ENCODE measurements around the gene SNTB2.
A peak's percentile ranks its signal among the peaks of the same experiment; 100 is the strongest.

SNTB2 gene

GRCh38 chr16:69267633-69268032 lies 80.7 kb downstream of the SNTB2 start:
- no peak overlapping the region for H3K4me3 ChIP-seq (ENCODE audit: low read length)
- TF ChIP-seq CTCF (conservative IDR thresholded peaks at IDR 0.05; ENCODE audit: low read length) = no peak
- DNase-seq (ENCODE audit: low read depth) = no peak

GRCh38 chr16:69270395-69270794 lies 83.4 kb downstream of the SNTB2 start:
- no peak for TF ChIP-seq CTCF (conservative IDR thresholded peaks at IDR 0.05; ENCODE audit: low read length)
- DNase-seq (ENCODE audit: low read depth) = peak; percentile 66
- no peak overlapping the region for H3K4me3 ChIP-seq (ENCODE audit: low read length)

GRCh38 chr16:69270831-69271230 lies 83.9 kb downstream of the SNTB2 start:
- H3K4me3 ChIP-seq (ENCODE audit: low read length) = no peak overlapping the region
- TF ChIP-seq CTCF (conservative IDR thresholded peaks at IDR 0.05; ENCODE audit: low read length) = no peak
- DNase-seq (ENCODE audit: low read depth) = no peak

- no peak for TF ChIP-seq CTCF (conservative IDR thresholded peaks at IDR 0.05; ENCODE audit: low read length)
- H3K4me3 ChIP-seq (ENCODE audit: low read length) = no peak overlapping the region
- DNase-seq (ENCODE audit: low read depth) = peak; percentile 47
Measured at GRCh38 chr16:69273009-69273408, 86.0 kb downstream of the SNTB2 start.

- DNase-seq (ENCODE audit: low read depth) = no peak
- TF ChIP-seq CTCF (conservative IDR thresholded peaks at IDR 0.05; ENCODE audit: low read length) = no peak
Measured at GRCh38 chr16:69274699-69275235, 87.8 kb downstream of the SNTB2 start.

GRCh38 chr16:69276148-69277115 lies 89.5 kb downstream of the SNTB2 start:
- DNase-seq (ENCODE audit: low read depth) = peak; percentile 99
- TF ChIP-seq CTCF (conservative IDR thresholded peaks at IDR 0.05; ENCODE audit: low read length) = no peak
- H3K4me3 ChIP-seq (ENCODE audit: low read length) = peak overlapping the region; percentile 10; the same call in 1 of the 2 replicates

More at GRCh38 chr16:69274699-69275235, 87.8 kb downstream of the SNTB2 start:
- H3K4me3 ChIP-seq (ENCODE audit: low read length) = no peak overlapping the region

- no peak for TF ChIP-seq CTCF (conservative IDR thresholded peaks at IDR 0.05; ENCODE audit: low read length)
- DNase-seq (ENCODE audit: low read depth) = peak; percentile 58
- no peak overlapping the region for H3K4me3 ChIP-seq (ENCODE audit: low read length)
Measured at GRCh38 chr16:69277413-69277812, 90.4 kb downstream of the SNTB2 start.

All from AG10803 (cell line).